HepG2 (cell line): Measurements from ENCODE around the gene CCND1. TPM values are rescaled to one million over a fixed set of nuclear protein-coding genes. Genes with fewer than 3 reads are reported as not detected.

ENCODE experiments used
- DDIT3 ChIP-seq: sonication (generic); formaldehyde crosslinking; IDR thresholded peaks from 2 replicates; pipeline ENCODE4 v1.4.0; 2020; ENCODE audit warnings: mild to moderate bottlenecking, missing genetic modification reagents
- HOXA5 ChIP-seq: sonication (generic); formaldehyde crosslinking; IDR thresholded peaks from 2 replicates; pipeline ENCODE4 v1.4.0; 2020; ENCODE audit warnings: missing genetic modification reagents
- KDM2A ChIP-seq: sonication (generic); formaldehyde crosslinking; IDR thresholded peaks from 2 replicates; pipeline ENCODE4 v1.4.0; 2020; ENCODE audit warnings: low read depth, missing genetic modification reagents, borderline replicate concordance
- MTF1 ChIP-seq: sonication (generic); formaldehyde crosslinking; IDR thresholded peaks from 2 replicates; pipeline ENCODE4 v1.5.0; 2020; ENCODE audit warnings: missing genetic modification reagents
- PLSCR1 ChIP-seq: sonication (generic); formaldehyde crosslinking; IDR thresholded peaks from 2 replicates; pipeline ENCODE4 v1.5.0; 2020; ENCODE audit warnings: missing genetic modification reagents, mild to moderate bottlenecking, borderline replicate concordance
- RAD21 ChIP-seq: fragments of 450-650 bp; formaldehyde crosslinking; IDR thresholded peaks from 2 replicates; pipeline ENCODE4 v1.5.0; 2020; ENCODE audit warnings: mild to moderate bottlenecking
- ZNF235 ChIP-seq: sonication (generic); formaldehyde crosslinking; IDR thresholded peaks from 2 replicates; pipeline ENCODE4 v1.8.1; 2023; ENCODE audit warnings: mild to moderate bottlenecking, missing genetic modification reagents, borderline replicate concordance
- ZNF253 ChIP-seq: sonication (generic); formaldehyde crosslinking; IDR thresholded peaks from 2 replicates; pipeline ENCODE4 v1.8.0; 2022; ENCODE audit warnings: mild to moderate bottlenecking, missing genetic modification reagents, borderline replicate concordance
- ZNF329 ChIP-seq: sonication (generic); formaldehyde crosslinking; IDR thresholded peaks from 2 replicates; pipeline ENCODE4 v1.9.0; 2021; ENCODE audit warnings: low read depth, mild to moderate bottlenecking, missing genetic modification reagents
- ZNF383 ChIP-seq: sonication (generic); formaldehyde crosslinking; IDR thresholded peaks from 2 replicates; pipeline ENCODE4 v1.4.0; 2020; ENCODE audit warnings: missing genetic modification reagents, mild to moderate bottlenecking, borderline replicate concordance
- ZNF746 ChIP-seq: sonication (generic); formaldehyde crosslinking; IDR thresholded peaks from 2 replicates; pipeline ENCODE4 v1.8.0; 2022; ENCODE audit warnings: mild to moderate bottlenecking, missing genetic modification reagents
- polyA plus RNA-seq, 8 experiments: library from polyadenylated mRNA; depleted of rRNA in 3 of 8; stranded (reverse) in 7 of 8; unstranded in 1 of 8; fragments of >200 nt; fragmentation: Illumina TruSeq in 4 of 8; extraction: Trizol in 4 of 8; gene quantifications; 2 replicates each; pipeline versions ENCODE4 v1.2.1 to v1.2.3, GENCODE V29; 2011 to 2016; ENCODE audit warnings: low read depth in 4 of 8, missing spikeins in 1 of 8, mixed read lengths in 1 of 8; ENCODE audit not compliant: insufficient read depth in 1 of 8
- total RNA-seq, 5 experiments: library from RNA; depleted of rRNA; stranded (reverse); fragments of >200 nt; fragmentation: Illumina TruSeq; extraction: Trizol; gene quantifications; 2 replicates each; pipeline ENCODE4 v1.2.3, GENCODE V29; 2016; ENCODE audit warnings: low read depth in 1 of 5
- TF ChIP-seq, protein P1 (sequence below): sonication (generic); formaldehyde crosslinking; IDR thresholded peaks from 2 replicates; pipeline ENCODE4 v1.4.0; 2020; ENCODE audit warnings: mild to moderate bottlenecking, missing genetic modification reagents
- TF ChIP-seq, protein P2 (sequence below): sonication (generic); formaldehyde crosslinking; IDR thresholded peaks from 2 replicates; pipeline ENCODE4 v1.8.0; 2022; ENCODE audit warnings: missing genetic modification reagents, mild to moderate bottlenecking, inconsistent platforms, borderline replicate concordance
- TF ChIP-seq, protein P3 (sequence below): sonication (generic); formaldehyde crosslinking; IDR thresholded peaks from 2 replicates; pipeline ENCODE4 v1.4.0; 2020; ENCODE audit warnings: mild to moderate bottlenecking, missing genetic modification reagents
- TF ChIP-seq, protein P4 (sequence below): sonication (generic); formaldehyde crosslinking; IDR thresholded peaks from 2 replicates; pipeline ENCODE4 v1.8.0; 2023; ENCODE audit warnings: mild to moderate bottlenecking, missing genetic modification reagents

Gene CCND1
- total and polyA plus RNA-seq, 2 of the 13 experiments (the other 11 are each of a cell fraction or from before 2014, with no cell fraction given): 107 to 136 TPM

- TF ChIP-seq, protein P1, sequence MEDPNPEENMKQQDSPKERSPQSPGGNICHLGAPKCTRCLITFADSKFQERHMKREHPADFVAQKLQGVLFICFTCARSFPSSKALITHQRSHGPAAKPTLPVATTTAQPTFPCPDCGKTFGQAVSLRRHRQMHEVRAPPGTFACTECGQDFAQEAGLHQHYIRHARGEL (CRISPR knock-in tag): no peak
- TF ChIP-seq KDM2A (CRISPR knock-in tag) (peak; percentile 43; the same call in 1 of the 2 replicates), ZNF329 (no peak), MTF1 (CRISPR knock-in tag) (no peak), ZNF383 (CRISPR knock-in tag) (no peak), ZNF746 (CRISPR knock-in tag) (0 out of 2 replicates have a peak, but pooled peaks have one; percentile 29), ZNF253 (CRISPR knock-in tag) (no peak), HOXA5 (no peak), RAD21 (CRISPR knock-in tag) (no peak), ZNF235 (no peak), DDIT3 (CRISPR knock-in tag) (no peak), PLSCR1 (CRISPR knock-in tag) (no peak)
- TF ChIP-seq, protein P2, sequence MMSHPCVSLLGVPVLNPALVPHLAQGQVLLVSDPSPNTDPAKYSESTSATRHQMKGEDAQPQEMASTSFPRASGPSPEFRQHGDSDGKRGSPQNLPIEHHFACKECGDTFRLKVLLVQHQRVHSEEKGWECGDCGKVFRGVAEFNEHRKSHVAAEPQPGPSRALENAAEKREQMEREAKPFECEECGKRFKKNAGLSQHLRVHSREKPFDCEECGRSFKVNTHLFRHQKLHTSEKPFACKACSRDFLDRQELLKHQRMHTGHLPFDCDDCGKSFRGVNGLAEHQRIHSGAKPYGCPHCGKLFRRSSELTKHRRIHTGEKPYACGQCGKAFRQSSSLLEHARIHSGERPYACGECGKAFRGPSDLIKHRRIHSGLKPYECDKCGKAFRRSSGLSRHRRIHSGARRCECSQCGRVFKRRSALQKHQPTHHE (CRISPR knock-in tag): no peak
- TF ChIP-seq, protein P3, sequence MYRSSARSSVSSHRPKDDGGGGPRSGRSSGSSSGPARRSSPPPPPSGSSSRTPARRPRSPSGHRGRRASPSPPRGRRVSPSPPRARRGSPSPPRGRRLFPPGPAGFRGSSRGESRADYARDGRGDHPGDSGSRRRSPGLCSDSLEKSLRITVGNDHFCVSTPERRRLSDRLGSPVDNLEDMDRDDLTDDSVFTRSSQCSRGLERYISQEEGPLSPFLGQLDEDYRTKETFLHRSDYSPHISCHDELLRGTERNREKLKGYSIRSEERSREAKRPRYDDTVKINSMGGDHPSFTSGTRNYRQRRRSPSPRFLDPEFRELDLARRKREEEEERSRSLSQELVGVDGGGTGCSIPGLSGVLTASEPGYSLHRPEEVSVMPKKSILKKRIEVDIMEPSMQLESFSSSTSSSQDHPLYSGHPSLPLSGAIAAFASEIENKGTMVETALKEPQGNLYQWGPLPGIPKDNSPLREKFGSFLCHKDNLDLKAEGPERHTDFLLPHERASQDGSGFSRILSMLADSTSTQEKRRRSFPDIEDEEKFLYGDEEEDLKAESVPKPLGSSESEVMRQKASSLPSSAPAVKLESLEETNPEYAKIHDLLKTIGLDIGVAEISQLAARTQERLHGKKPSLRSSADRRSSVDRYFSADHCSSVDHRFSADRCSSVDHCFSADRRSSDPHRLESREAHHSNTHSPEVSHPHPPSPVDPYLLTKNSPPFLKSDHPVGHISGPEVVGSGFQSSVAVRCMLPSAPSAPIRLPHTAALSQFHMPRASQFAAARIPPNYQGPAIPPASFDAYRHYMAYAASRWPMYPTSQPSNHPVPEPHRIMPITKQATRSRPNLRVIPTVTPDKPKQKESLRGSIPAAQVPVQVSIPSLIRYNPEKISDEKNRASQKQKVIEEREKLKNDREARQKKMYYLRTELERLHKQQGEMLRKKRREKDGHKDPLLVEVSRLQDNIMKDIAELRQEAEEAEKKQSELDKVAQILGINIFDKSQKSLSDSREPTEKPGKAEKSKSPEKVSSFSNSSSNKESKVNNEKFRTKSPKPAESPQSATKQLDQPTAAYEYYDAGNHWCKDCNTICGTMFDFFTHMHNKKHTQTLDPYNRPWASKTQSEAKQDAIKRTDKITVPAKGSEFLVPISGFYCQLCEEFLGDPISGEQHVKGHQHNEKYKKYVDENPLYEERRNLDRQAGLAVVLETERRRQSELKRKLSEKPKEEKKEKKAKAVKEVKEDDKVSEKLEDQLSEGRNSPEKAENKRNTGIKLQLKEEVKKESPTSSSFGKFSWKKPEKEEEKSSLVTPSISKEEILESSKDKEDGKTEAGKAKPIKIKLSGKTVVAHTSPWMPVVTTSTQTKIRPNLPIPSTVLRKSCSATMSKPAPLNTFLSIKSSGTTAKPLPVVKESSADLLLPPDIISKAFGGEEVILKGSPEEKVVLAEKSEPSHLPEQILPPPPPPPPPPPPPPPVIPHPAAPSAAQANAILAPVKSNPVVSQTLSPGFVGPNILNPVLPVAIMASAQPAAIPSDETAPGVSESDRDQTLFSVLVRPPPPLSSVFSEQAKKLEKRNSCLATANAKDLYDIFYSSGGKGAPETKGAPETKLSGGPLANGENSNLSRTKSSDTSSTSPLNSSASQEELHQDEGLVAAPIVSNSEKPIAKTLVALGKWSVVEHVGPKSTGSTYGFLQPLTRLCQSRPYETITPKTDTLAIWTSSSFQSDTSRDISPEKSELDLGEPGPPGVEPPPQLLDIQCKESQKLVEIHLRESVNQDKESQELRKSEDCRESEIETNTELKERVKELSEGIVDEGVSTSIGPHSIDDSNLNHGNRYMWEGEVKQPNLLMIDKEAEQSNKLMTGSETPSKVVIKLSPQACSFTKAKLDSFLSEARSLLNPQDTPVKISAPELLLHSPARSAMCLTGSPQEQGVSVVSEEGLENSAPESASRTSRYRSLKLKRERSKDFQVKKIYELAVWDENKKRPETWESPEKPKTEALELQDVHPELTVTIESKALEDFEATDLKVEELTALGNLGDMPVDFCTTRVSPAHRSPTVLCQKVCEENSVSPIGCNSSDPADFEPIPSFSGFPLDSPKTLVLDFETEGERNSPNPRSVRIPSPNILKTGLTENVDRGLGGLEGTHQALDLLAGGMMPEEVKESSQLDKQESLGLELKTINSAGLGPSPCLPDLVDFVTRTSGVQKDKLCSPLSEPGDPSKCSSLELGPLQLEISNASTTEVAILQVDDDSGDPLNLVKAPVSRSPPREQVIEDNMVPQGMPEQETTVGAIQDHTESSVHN: no peak
- TF ChIP-seq, protein P4, sequence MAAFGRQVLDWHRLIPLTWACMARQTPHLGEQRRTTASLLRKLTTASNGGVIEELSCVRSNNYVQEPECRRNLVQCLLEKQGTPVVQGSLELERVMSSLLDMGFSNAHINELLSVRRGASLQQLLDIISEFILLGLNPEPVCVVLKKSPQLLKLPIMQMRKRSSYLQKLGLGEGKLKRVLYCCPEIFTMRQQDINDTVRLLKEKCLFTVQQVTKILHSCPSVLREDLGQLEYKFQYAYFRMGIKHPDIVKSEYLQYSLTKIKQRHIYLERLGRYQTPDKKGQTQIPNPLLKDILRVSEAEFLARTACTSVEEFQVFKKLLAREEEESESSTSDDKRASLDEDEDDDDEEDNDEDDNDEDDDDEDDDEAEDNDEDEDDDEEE (CRISPR knock-in tag): no peak
These were observed 59.6 kb downstream of the CCND1 start (continued) for GRCh38 chr11:69700278-69701140.
